Osteocyte (in vitro differentiated cells): ENCODE data around the gene SSC4D. TPM values are rescaled to one million over a fixed set of nuclear protein-coding genes. Genes with fewer than 3 reads are reported as not detected.

Source experiments
- DNase-seq: peaks from one replicate; pipeline ENCODE4 v3.0.0; 2021; ENCODE audit warnings: mixed read lengths; ENCODE audit not compliant: unreplicated experiment; ENCODE audit errors: extremely low spot score
- H3K27ac Mint-ChIP-seq: one replicate; pipeline ENCODE4 v1.8.0; 2021; ENCODE audit warnings: mild to moderate bottlenecking, mixed read lengths; ENCODE audit not compliant: unreplicated experiment
- H3K27me3 Mint-ChIP-seq: one replicate; pipeline ENCODE4 v1.8.0; 2021; ENCODE audit warnings: mixed read lengths; ENCODE audit not compliant: unreplicated experiment
- H3K36me3 Mint-ChIP-seq: one replicate; pipeline ENCODE4 v1.8.0; 2021; ENCODE audit warnings: mixed read lengths; ENCODE audit not compliant: unreplicated experiment
- H3K4me1 Mint-ChIP-seq: one replicate; pipeline ENCODE4 v1.8.0; 2021; ENCODE audit warnings: mixed read lengths; ENCODE audit not compliant: unreplicated experiment
- H3K4me3 Mint-ChIP-seq: one replicate; pipeline ENCODE4 v1.8.0; 2021; ENCODE audit warnings: mild to moderate bottlenecking, moderate library complexity, mixed read lengths; ENCODE audit not compliant: unreplicated experiment
- H3K9me3 Mint-ChIP-seq: one replicate; pipeline ENCODE4 v1.8.0; 2021; ENCODE audit warnings: mixed read lengths; ENCODE audit not compliant: unreplicated experiment
- total RNA-seq: library from RNA; stranded (reverse); gene quantifications from 2 replicates; pipeline ENCODE4 v1.2.1, GENCODE V29; 2021
- TF ChIP-seq, protein P1 (sequence below): fragments of 200-600 bp; sonication (generic); IDR thresholded peaks from 2 replicates; pipeline ENCODE4 v1.5.0; 2021; ENCODE audit warnings: antibody characterized with exemption, mild to moderate bottlenecking, moderate library complexity

SSC4D gene
- total RNA-seq, 1 donor from 2014 or later: 0.89 TPM

GRCh38 chr7:76346778-76347177, 62.7 kb downstream of the SSC4D start:
- peaks cover 41% of the 10 kb centered on the region for H3K4me1 Mint-ChIP-seq

GRCh38 chr7:76346097-76346496, 63.4 kb downstream of the SSC4D start:
- no peaks in the 10 kb centered on the region for H3K9me3 Mint-ChIP-seq
- H3K4me1 Mint-ChIP-seq: peaks cover 43% of the 10 kb centered on the region
- no peaks in the 10 kb centered on the region for H3K27me3 Mint-ChIP-seq
- peaks cover 57% of the 10 kb centered on the region for H3K36me3 Mint-ChIP-seq
- TF ChIP-seq, protein P1, sequence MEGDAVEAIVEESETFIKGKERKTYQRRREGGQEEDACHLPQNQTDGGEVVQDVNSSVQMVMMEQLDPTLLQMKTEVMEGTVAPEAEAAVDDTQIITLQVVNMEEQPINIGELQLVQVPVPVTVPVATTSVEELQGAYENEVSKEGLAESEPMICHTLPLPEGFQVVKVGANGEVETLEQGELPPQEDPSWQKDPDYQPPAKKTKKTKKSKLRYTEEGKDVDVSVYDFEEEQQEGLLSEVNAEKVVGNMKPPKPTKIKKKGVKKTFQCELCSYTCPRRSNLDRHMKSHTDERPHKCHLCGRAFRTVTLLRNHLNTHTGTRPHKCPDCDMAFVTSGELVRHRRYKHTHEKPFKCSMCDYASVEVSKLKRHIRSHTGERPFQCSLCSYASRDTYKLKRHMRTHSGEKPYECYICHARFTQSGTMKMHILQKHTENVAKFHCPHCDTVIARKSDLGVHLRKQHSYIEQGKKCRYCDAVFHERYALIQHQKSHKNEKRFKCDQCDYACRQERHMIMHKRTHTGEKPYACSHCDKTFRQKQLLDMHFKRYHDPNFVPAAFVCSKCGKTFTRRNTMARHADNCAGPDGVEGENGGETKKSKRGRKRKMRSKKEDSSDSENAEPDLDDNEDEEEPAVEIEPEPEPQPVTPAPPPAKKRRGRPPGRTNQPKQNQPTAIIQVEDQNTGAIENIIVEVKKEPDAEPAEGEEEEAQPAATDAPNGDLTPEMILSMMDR: no peak
- DNase-seq: no peak
- peak overlapping the region; percentile 74 for H3K27ac Mint-ChIP-seq
- no peak overlapping the region for H3K4me3 Mint-ChIP-seq

More at GRCh38 chr7:76346778-76347177, 62.7 kb downstream of the SSC4D start:
- Mint-ChIP-seq H3K9me3 (no peaks in the 10 kb centered on the region), H3K27me3 (no peaks in the 10 kb centered on the region), H3K27ac (peak overlapping the region; percentile 74), H3K36me3 (peaks cover 63% of the 10 kb centered on the region), H3K4me3 (no peak overlapping the region)
- no peak for DNase-seq
- TF ChIP-seq, protein P1: no peak

GRCh38 chr7:76343931-76344321, 65.6 kb downstream of the SSC4D start:
- peaks cover 56% of the 10 kb centered on the region for H3K4me1 Mint-ChIP-seq
- DNase-seq: no peak

GRCh38 chr7:76343294-76343930, 66.1 kb downstream of the SSC4D start:
- Mint-ChIP-seq H3K9me3 (no peaks in the 10 kb centered on the region), H3K27me3 (no peaks in the 10 kb centered on the region), H3K4me3 (no peak overlapping the region), H3K4me1 (peaks cover 59% of the 10 kb centered on the region), H3K36me3 (peaks cover 47% of the 10 kb centered on the region), H3K27ac (peak overlapping the region; percentile 56)
- no peak for DNase-seq
- TF ChIP-seq, protein P1: no peak

More at GRCh38 chr7:76343931-76344321, 65.6 kb downstream of the SSC4D start:
- Mint-ChIP-seq H3K36me3 (peaks cover 46% of the 10 kb centered on the region), H3K27ac (no peak overlapping the region), H3K9me3 (no peaks in the 10 kb centered on the region), H3K27me3 (no peaks in the 10 kb centered on the region), H3K4me3 (no peak overlapping the region)
- TF ChIP-seq, protein P1: no peak

- TF ChIP-seq, protein P1: no peak
- Mint-ChIP-seq H3K4me1 (peaks cover 63% of the 10 kb centered on the region), H3K27ac (peak overlapping the region; percentile 88), H3K27me3 (no peaks in the 10 kb centered on the region), H3K9me3 (no peaks in the 10 kb centered on the region), H3K4me3 (no peak overlapping the region), H3K36me3 (peaks cover 42% of the 10 kb centered on the region)
- no peak for DNase-seq
Observed at GRCh38 chr7:76342222-76342621, 67.3 kb downstream of the SSC4D start.
